HEK293 (cell line): ENCODE results near the gene ZNF607.

Source experiments
- KLF16 ChIP-seq: fragments of 450-650 bp; formaldehyde crosslinking; IDR thresholded peaks from 2 replicates; pipeline ENCODE4 v1.5.1; 2017; ENCODE audit warnings: missing biosample characterization, missing genetic modification characterization
- PBX3 ChIP-seq: sonication (generic); formaldehyde crosslinking; IDR thresholded peaks from 2 replicates; pipeline ENCODE4 v1.8.1; 2022; ENCODE audit warnings: mild to moderate bottlenecking, moderate library complexity, missing genetic modification reagents
- PRDM1 ChIP-seq: fragments of 450-650 bp; formaldehyde crosslinking; IDR thresholded peaks from 2 replicates; pipeline ENCODE4; 2016; ENCODE audit warnings: missing biosample characterization, missing genetic modification characterization
- RBAK ChIP-seq: fragments of 450-650 bp; formaldehyde crosslinking; IDR thresholded peaks from 2 replicates; pipeline ENCODE4 v1.5.1; 2016; ENCODE audit warnings: missing biosample characterization, missing genetic modification characterization
- SETDB1 ChIP-seq: IDR thresholded peaks from one replicate; pipeline ENCODE4 v1.6.1; 2017; ENCODE audit warnings: mild to moderate bottlenecking, low read length, moderate library complexity, mixed read lengths; ENCODE audit not compliant: insufficient read length
- ZBTB1 ChIP-seq: fragments of 450-650 bp; formaldehyde crosslinking; IDR thresholded peaks from 2 replicates; pipeline ENCODE4 v1.5.1; 2016; ENCODE audit warnings: missing biosample characterization, missing genetic modification characterization
- ZBTB10 ChIP-seq: fragments of 450-650 bp; formaldehyde crosslinking; IDR thresholded peaks from 2 replicates; pipeline ENCODE4 v1.5.1; 2016; ENCODE audit warnings: missing biosample characterization, missing genetic modification characterization
- ZBTB8A ChIP-seq: fragments of 450-650 bp; formaldehyde crosslinking; IDR thresholded peaks from 2 replicates; pipeline ENCODE4 v1.5.1; 2016; ENCODE audit warnings: missing biosample characterization, missing genetic modification characterization
- ZFHX2 ChIP-seq: fragments of 450-650 bp; formaldehyde crosslinking; conservative IDR thresholded peaks from 2 replicates; pipeline ENCODE4 v1.5.1; 2016; ENCODE audit warnings: missing biosample characterization, missing genetic modification characterization
- ZFP3 ChIP-seq: fragments of 450-650 bp; formaldehyde crosslinking; IDR thresholded peaks from 2 replicates; pipeline ENCODE4 v1.5.1; 2016; ENCODE audit warnings: low read depth, missing biosample characterization, missing genetic modification characterization
- ZNF114 ChIP-seq: fragments of 450-650 bp; formaldehyde crosslinking; IDR thresholded peaks from 2 replicates; pipeline ENCODE4 v1.5.0; 2017; ENCODE audit warnings: missing biosample characterization, missing genetic modification characterization
- ZNF16 ChIP-seq: fragments of 450-650 bp; formaldehyde crosslinking; IDR thresholded peaks from 2 replicates; pipeline ENCODE4 v1.5.1; 2016; ENCODE audit warnings: low read depth, missing biosample characterization, missing genetic modification characterization
- ZNF184 ChIP-seq: fragments of 450-650 bp; IDR thresholded peaks from 2 replicates; pipeline ENCODE4 v1.5.1; 2018; ENCODE audit warnings: missing biosample characterization, mild to moderate bottlenecking, missing genetic modification characterization
- ZNF350 ChIP-seq: fragments of 450-650 bp; formaldehyde crosslinking; IDR thresholded peaks from 2 replicates; pipeline ENCODE4 v1.5.0; 2017; ENCODE audit warnings: missing biosample characterization, mild to moderate bottlenecking, missing genetic modification characterization
- ZNF473 ChIP-seq: fragments of 450-650 bp; formaldehyde crosslinking; IDR thresholded peaks from 2 replicates; pipeline ENCODE4 v1.5.1; 2017; ENCODE audit warnings: missing biosample characterization, missing genetic modification characterization
- ZNF560 ChIP-seq: fragments of 450-650 bp; formaldehyde crosslinking; IDR thresholded peaks from 2 replicates; pipeline ENCODE4 v1.5.1; 2017; ENCODE audit warnings: missing biosample characterization, missing genetic modification characterization, borderline replicate concordance
- ZNF658 ChIP-seq: fragments of 450-650 bp; formaldehyde crosslinking; IDR thresholded peaks from 2 replicates; pipeline ENCODE4; 2016; ENCODE audit warnings: missing biosample characterization, missing genetic modification characterization
- ZNF670 ChIP-seq: fragments of 450-650 bp; formaldehyde crosslinking; IDR thresholded peaks from 2 replicates; pipeline ENCODE4 v1.5.1; 2016; ENCODE audit warnings: missing biosample characterization, missing genetic modification characterization, low read depth
- ZNF701 ChIP-seq: fragments of 450-650 bp; formaldehyde crosslinking; IDR thresholded peaks from 2 replicates; pipeline ENCODE4 v1.5.1; 2016; ENCODE audit warnings: missing biosample characterization, missing genetic modification characterization
- ZNF704 ChIP-seq: fragments of 450-650 bp; formaldehyde crosslinking; IDR thresholded peaks from 2 replicates; pipeline ENCODE4 v1.5.1; 2016; ENCODE audit warnings: missing biosample characterization, missing genetic modification characterization
- ZNF768 ChIP-seq: fragments of 450-650 bp; formaldehyde crosslinking; IDR thresholded peaks from 2 replicates; pipeline ENCODE4 v1.5.1; 2018; ENCODE audit warnings: missing biosample characterization, mild to moderate bottlenecking, missing genetic modification characterization
- ZNF776 ChIP-seq: fragments of 450-650 bp; formaldehyde crosslinking; IDR thresholded peaks from 2 replicates; pipeline ENCODE4 v1.5.0; 2017; ENCODE audit warnings: missing biosample characterization, missing genetic modification characterization, borderline replicate concordance
- ZNF843 ChIP-seq: fragments of 450-650 bp; formaldehyde crosslinking; IDR thresholded peaks from 2 replicates; pipeline ENCODE4 v1.5.1; 2016; ENCODE audit warnings: missing biosample characterization, missing genetic modification characterization
- TF ChIP-seq, protein P1 (sequence below): fragments of 450-650 bp; formaldehyde crosslinking; IDR thresholded peaks from 2 replicates; pipeline ENCODE4 v1.5.1; 2016; ENCODE audit warnings: missing biosample characterization, missing genetic modification characterization
- TF ChIP-seq, protein P2 (sequence below): fragments of 450-650 bp; formaldehyde crosslinking; IDR thresholded peaks from 2 replicates; pipeline ENCODE4 v1.5.1; 2016; ENCODE audit warnings: missing biosample characterization, missing genetic modification characterization
- TF ChIP-seq, protein P3 (sequence below): fragments of 450-650 bp; formaldehyde crosslinking; IDR thresholded peaks from 2 replicates; pipeline ENCODE4 v1.5.1; 2017; ENCODE audit warnings: missing biosample characterization, missing genetic modification characterization

ZNF607 gene

DNA sequence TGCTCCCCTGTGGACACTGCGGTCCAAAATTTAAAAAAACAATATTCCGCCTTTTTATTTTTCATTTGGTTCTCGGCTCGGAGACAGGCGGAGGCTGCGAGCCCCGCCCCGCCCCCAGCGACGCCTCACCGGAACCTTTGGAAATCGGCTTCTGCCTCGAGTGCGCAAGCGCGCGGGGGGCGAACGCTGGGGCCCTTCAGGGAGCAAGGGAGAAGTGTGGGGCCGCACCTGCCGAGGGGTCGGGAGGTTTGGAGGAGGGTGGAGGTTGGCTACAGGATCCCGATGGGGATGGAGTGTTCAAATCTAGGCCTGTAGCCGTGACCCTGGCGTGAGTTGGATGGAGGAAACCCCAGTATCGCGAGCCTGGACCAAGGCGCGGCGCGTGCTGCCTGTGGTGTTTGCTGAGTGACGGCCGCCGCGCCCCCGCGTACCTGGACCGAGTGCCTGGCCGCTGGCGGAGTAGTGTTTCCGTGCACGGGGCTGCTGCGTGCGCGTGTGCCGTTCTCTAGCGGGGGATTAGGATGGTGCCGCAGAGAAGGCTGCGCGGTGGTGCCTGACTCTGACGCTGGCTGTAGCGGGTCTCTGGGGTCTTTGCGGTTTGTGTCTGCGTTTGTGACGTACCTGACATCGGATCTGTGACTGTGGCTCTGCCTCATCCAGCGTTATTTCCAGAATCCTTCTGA lies 63.7 kb downstream of the ZNF607 start (continued):
- TF ChIP-seq, protein P1, sequence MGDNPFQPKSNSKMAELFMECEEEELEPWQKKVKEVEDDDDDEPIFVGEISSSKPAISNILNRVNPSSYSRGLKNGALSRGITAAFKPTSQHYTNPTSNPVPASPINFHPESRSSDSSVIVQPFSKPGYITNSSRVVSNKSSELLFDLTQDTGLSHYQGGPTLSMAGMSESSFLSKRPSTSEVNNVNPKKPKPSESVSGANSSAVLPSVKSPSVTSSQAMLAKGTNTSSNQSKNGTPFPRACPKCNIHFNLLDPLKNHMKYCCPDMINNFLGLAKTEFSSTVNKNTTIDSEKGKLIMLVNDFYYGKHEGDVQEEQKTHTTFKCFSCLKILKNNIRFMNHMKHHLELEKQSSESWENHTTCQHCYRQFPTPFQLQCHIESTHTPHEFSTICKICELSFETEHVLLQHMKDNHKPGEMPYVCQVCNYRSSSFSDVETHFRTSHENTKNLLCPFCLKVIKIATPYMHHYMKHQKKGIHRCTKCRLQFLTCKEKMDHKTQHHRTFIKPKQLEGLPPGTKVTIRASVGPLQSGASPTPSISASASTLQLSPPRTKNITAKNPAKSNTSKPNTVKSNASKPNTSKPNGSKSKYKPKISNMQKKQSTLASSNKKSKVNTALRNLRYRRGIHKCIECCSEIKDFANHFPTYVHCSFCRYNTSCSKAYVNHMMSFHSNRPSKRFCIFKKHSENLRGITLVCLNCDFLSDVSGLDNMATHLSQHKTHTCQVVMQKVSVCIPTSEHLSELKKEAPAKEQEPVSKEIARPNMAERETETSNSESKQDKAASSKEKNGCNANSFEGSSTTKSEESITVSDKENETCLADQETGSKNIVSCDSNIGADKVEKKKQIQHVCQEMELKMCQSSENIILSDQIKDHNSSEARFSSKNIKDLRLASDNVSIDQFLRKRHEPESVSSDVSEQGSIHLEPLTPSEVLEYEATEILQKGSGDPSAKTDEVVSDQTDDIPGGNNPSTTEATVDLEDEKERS (tag by site-specific recombination) = peak; percentile 100
- TF ChIP-seq ZNF16 (no peak), ZNF114 (tag by site-specific recombination) (no peak), ZNF560 (tag by site-specific recombination) (0 out of 2 replicates have a peak, but pooled peaks have one; percentile 45), ZBTB10 (tag by site-specific recombination) (peak; percentile 98), ZNF350 (tag by site-specific recombination) (no peak), ZNF843 (tag by site-specific recombination) (peak; percentile 90), ZNF670 (tag by site-specific recombination) (no peak), PBX3 (CRISPR knock-in tag) (no peak; the same call in 1 of the 2 replicates), ZBTB8A (no peak), RBAK (peak; percentile 93), ZNF658 (peak; percentile 76; the same call in 1 of the 2 replicates), PRDM1 (no peak), ZBTB1 (tag by site-specific recombination) (peak; percentile 92; the same call in 1 of the 2 replicates), ZNF701 (tag by site-specific recombination) (peak; percentile 84; the same call in 1 of the 2 replicates), ZNF473 (tag by site-specific recombination) (no peak), ZNF704 (tag by site-specific recombination) (no peak), ZNF776 (tag by site-specific recombination) (no peak), ZFP3 (tag by site-specific recombination) (no peak), ZNF768 (tag by site-specific recombination) (no peak; the same call in 1 of the 2 replicates), SETDB1 (peak; percentile 64), ZFHX2 (tag by site-specific recombination) (peak; percentile 94), KLF16 (peak; percentile 99), ZNF184 (peak; percentile 11; the same call in 1 of the 2 replicates)
- TF ChIP-seq, protein P2, sequence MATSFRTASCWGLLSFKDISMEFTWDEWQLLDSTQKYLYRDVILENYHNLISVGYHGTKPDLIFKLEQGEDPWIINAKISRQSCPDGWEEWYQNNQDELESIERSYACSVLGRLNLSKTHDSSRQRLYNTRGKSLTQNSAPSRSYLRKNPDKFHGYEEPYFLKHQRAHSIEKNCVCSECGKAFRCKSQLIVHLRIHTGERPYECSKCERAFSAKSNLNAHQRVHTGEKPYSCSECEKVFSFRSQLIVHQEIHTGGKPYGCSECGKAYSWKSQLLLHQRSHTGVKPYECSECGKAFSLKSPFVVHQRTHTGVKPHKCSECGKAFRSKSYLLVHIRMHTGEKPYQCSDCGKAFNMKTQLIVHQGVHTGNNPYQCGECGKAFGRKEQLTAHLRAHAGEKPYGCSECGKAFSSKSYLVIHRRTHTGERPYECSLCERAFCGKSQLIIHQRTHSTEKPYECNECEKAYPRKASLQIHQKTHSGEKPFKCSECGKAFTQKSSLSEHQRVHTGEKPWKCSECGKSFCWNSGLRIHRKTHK (tag by site-specific recombination) = no peak
- TF ChIP-seq, protein P3, sequence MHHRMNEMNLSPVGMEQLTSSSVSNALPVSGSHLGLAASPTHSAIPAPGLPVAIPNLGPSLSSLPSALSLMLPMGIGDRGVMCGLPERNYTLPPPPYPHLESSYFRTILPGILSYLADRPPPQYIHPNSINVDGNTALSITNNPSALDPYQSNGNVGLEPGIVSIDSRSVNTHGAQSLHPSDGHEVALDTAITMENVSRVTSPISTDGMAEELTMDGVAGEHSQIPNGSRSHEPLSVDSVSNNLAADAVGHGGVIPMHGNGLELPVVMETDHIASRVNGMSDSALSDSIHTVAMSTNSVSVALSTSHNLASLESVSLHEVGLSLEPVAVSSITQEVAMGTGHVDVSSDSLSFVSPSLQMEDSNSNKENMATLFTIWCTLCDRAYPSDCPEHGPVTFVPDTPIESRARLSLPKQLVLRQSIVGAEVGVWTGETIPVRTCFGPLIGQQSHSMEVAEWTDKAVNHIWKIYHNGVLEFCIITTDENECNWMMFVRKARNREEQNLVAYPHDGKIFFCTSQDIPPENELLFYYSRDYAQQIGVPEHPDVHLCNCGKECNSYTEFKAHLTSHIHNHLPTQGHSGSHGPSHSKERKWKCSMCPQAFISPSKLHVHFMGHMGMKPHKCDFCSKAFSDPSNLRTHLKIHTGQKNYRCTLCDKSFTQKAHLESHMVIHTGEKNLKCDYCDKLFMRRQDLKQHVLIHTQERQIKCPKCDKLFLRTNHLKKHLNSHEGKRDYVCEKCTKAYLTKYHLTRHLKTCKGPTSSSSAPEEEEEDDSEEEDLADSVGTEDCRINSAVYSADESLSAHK = peak; percentile 80
